Activated T-helper 17 cell treated with anti-CD3 and anti-CD28 coated beads, Interleukin-2, amount 50 U/mL, for 72 hours (primary cell): ENCODE data around the gene NOBOX. TPM values are rescaled to one million over a fixed set of nuclear protein-coding genes. Genes with fewer than 3 reads are reported as not detected.
"Not testable (repeated sequence)": the region's sequence is repeated elsewhere in the genome, so short reads cannot be mapped to it uniquely, and the experiment has no call there.

Source experiments
- ATAC-seq: fragments of 150-1000 bp; cut with Tn5 transposase; replicated peaks from 2 replicates; pipeline ENCODE4 v1.10.0; 2021; ENCODE audit warnings: mild to moderate bottlenecking, moderate library complexity
- H3K27ac Mint-ChIP-seq: one replicate; pipeline ENCODE4 v1.8.0; 2022; ENCODE audit warnings: mixed read lengths
- H3K27me3 Mint-ChIP-seq: one replicate; pipeline ENCODE4 v1.8.0; 2022; ENCODE audit warnings: mixed read lengths
- H3K36me3 Mint-ChIP-seq: one replicate; pipeline ENCODE4 v1.8.0; 2022; ENCODE audit warnings: low read depth, mild to moderate bottlenecking, mixed read lengths
- H3K4me1 Mint-ChIP-seq: one replicate; pipeline ENCODE4 v1.8.0; 2022; ENCODE audit warnings: mixed read lengths
- H3K4me3 Mint-ChIP-seq: one replicate; pipeline ENCODE4 v1.8.0; 2022; ENCODE audit warnings: mild to moderate bottlenecking, mixed read lengths
- H3K9me3 Mint-ChIP-seq: one replicate; pipeline ENCODE4 v1.8.0; 2022; ENCODE audit warnings: mixed read lengths
- total RNA-seq, 2 donors: library from RNA; stranded (reverse); gene quantifications; one replicate each; pipeline ENCODE4 v1.2.3, GENCODE V29; 2022

NOBOX gene
- total RNA-seq = not detected

DNA sequence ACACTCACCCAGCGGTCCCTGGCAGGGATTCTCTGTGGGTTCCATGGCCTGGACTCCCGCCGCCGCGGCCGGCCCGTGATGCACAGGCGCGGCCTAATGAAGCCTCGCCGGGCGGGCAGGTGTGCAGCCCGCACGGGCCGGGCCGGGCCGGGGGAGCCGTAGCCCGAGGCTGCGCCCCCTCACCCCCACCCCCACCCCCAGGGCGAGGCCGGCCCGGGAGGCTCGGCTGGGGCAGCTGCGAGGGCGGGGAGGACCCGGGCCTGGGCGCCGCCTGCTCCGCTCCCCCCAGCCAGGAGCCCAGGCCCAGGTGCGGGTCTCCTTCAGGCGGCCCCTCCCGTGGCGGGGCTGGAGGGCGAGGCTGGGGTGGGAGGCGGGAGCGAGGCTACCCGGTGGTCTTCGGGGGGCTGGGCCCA, at the start of gene NOBOX:
Gene NOBOX (minus strand): TSS at position 45 of the 413 bp plus-strand sequence.
- no peaks in the 10 kb centered on the region for H3K36me3 Mint-ChIP-seq
- H3K27me3 Mint-ChIP-seq = peaks cover 9% of the 10 kb centered on the region
- no peaks in the 10 kb centered on the region for H3K9me3 Mint-ChIP-seq
- ATAC-seq = no peak
- no peak within 1 kb of the TSS for H3K27ac Mint-ChIP-seq
- H3K4me1 Mint-ChIP-seq = no peaks in the 10 kb centered on the region
- H3K4me3 Mint-ChIP-seq = no peak within 1 kb of the TSS

DNA sequence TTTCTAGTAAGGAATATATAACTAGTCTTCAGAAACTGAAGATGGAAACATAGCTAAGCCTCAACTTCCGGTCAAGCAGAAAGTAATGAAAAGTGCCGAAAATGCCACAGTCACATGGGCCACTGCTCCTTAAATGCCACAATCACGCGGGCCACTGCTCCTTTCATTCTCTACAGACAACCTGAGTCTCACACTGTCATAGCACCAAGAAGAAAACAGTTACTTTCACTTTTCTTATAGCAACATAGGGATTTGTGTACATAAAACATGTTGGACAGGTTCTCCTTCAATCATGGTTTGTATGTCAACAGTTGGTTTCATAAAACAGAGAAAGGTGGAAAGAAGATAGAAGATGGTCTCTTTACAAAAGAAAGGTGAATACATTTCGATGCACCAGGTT, 48.6 kb upstream of the NOBOX start:
- peaks cover 4% of the 10 kb centered on the region for H3K9me3 Mint-ChIP-seq
- no peaks in the 10 kb centered on the region for H3K4me1 Mint-ChIP-seq
- ATAC-seq = no peak
- no peak overlapping the region for H3K4me3 Mint-ChIP-seq
- H3K27me3 Mint-ChIP-seq = no peaks in the 10 kb centered on the region
- H3K36me3 Mint-ChIP-seq = peaks cover 16% of the 10 kb centered on the region
- no peak overlapping the region for H3K27ac Mint-ChIP-seq

DNA sequence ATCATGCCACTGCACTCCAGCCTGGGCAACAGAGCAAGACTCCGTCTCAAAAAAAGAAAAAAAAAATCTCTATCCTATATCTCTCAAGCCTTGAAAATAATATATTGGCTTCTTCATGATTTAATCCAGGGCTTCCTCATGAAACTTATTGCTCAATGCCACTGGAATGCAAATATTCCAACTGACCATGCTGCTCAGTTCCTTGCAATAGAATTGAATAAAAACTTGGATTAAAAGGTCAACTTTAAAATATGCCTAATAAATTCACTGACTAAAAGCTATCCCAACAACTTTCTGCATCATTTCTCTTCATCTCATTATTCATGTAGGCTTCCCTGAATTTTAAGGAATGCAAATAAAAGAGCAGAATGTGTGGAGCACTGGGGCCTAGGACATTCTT, 42.1 kb upstream of the NOBOX start:
- no peak overlapping the region for H3K4me3 Mint-ChIP-seq
- no peak overlapping the region for H3K27ac Mint-ChIP-seq
- ATAC-seq = no peak
- no peaks in the 10 kb centered on the region for H3K9me3 Mint-ChIP-seq
- no peaks in the 10 kb centered on the region for H3K27me3 Mint-ChIP-seq
- no peaks in the 10 kb centered on the region for H3K36me3 Mint-ChIP-seq
- no peaks in the 10 kb centered on the region for H3K4me1 Mint-ChIP-seq

DNA sequence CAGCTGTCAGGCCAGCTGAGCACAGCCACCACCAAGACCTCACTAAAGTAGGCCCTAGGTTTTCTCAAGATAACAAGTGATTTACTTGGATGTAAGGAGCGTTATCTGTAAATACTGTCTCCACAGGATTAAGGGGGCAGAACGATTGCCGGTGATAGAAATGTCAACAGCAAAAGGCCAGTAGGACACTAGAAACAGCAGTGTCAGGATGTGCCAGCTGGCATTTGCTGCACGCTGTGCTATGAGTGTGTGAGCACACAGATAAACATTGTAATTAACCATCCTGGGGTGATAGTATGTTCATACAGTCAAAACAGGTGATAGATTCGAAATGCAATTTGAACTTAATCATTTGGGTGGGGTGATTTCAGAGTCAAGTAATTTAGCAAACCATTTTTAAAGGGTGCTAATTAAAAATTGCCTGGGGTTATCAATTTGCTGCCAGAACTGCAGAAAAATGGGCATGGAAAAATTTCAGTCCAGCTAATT, 36.3 kb upstream of the NOBOX start:
- no peaks in the 10 kb centered on the region for H3K27me3 Mint-ChIP-seq
- no peak for ATAC-seq
- no peaks in the 10 kb centered on the region for H3K4me1 Mint-ChIP-seq
- H3K36me3 Mint-ChIP-seq = no peaks in the 10 kb centered on the region
- no peak overlapping the region for H3K27ac Mint-ChIP-seq
- no peak overlapping the region for H3K4me3 Mint-ChIP-seq
- no peaks in the 10 kb centered on the region for H3K9me3 Mint-ChIP-seq

DNA sequence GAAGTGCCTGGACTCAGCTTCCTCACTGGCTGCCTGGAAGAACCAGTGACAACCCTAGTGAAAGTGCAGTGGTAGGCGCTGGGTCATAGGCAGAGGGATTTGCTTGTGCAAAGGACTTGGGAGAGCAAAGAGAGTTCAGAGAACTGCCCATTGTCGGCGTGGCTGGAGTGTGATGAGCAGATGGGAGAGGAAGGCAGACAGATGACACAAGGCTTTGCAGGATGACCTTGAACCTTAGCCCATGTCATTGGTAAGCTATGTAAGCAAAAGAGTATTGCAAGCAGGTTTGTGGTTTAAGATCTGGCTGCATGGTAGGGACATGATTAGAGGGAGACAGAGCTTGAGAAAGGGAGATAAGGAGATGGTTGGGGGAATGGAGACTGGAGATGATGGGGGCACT, 35.3 kb upstream of the NOBOX start:
- no peaks in the 10 kb centered on the region for H3K27me3 Mint-ChIP-seq
- H3K27ac Mint-ChIP-seq = no peak overlapping the region
- H3K9me3 Mint-ChIP-seq = no peaks in the 10 kb centered on the region
- no peak overlapping the region for H3K4me3 Mint-ChIP-seq
- H3K36me3 Mint-ChIP-seq = no peaks in the 10 kb centered on the region
- ATAC-seq = no peak
- no peaks in the 10 kb centered on the region for H3K4me1 Mint-ChIP-seq

DNA sequence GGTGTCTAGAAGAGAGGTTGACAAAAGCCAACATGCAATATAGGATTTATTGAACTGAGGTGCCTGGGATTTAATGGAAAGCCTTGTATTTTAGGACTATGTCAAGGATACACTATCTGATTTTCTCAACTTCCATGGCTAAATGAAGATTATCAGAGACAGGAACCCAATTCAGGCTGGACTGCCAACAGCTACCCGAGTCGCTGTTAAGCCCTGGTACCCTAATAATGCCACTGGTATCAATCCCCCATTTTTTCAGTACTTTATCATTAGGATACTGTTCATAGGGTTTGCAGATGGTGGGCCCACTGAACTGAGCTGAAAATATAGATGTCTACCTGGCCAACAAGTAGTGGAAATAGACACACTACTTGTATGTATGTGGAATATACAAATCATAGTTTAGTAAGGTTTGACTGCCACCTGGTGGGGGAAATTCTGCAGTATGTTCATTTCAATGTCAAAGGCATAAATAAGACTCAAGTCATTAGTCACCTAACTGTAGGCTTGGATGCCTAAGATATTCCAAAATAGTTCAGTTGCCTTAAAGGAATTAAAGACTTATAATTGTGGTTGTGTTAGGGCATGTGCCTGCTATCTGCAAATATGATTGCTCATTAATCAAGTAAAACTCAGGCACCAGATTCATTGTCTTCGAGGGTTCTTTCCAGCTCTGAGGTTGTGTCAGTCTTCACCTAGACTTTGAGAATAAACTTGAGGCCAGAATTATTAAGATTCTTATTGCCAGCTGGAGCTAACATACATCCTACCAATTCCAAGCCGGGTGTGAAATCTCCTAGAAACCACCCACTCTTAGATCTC, 34.1 kb upstream of the NOBOX start:
- Mint-ChIP-seq H3K9me3 (no peaks in the 10 kb centered on the region), H3K36me3 (no peaks in the 10 kb centered on the region), H3K4me1 (no peaks in the 10 kb centered on the region), H3K4me3 (no peak overlapping the region), H3K27me3 (no peaks in the 10 kb centered on the region), H3K27ac (no peak overlapping the region)
- no peak for ATAC-seq

DNA sequence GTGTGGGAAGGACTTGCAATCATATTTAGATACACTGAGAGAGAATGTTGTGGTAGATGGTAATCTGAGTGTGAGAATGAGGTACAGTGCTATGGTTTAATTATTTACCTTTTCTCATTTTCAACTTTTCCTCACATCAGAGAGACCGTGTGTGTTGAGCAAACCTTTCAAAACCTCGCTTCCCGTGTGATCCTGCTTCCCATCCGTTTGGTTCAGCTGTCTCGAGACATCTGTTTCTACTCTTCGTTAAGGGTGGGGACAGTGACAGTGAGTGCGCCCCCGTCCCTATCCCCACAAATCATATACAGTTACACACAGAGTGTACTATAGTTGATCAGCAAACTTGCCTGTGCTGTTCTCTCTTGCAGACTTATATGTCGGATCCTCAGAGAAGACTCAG, 33.0 kb upstream of the NOBOX start:
- Mint-ChIP-seq H3K36me3 (no peaks in the 10 kb centered on the region), H3K4me3 (no peak overlapping the region), H3K4me1 (no peaks in the 10 kb centered on the region), H3K9me3 (no peaks in the 10 kb centered on the region), H3K27ac (no peak overlapping the region), H3K27me3 (no peaks in the 10 kb centered on the region)
- ATAC-seq = no peak

DNA sequence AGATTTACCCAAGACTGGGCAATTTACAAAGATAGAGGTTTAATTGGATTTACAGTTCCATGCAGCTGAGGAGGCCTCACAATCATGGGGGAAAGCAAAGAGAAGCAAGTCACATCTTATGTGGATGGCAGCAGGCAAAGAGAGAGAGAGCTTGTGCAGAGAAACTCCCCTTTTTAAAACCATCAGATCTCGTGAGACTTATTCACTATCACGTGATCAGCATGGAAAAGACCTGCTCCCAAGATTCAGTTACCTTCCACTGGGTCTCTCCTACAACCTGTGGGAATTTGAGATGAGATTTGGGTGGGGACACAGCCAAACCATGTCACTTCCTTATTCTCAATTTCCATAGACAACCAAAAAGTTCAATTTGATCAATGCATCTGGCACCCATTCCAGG, 24.9 kb upstream of the NOBOX start:
- no peak overlapping the region for H3K4me3 Mint-ChIP-seq
- no peaks in the 10 kb centered on the region for H3K36me3 Mint-ChIP-seq
- no peaks in the 10 kb centered on the region for H3K4me1 Mint-ChIP-seq
- ATAC-seq = no peak
- peaks cover 17% of the 10 kb centered on the region for H3K9me3 Mint-ChIP-seq
- peaks cover 3% of the 10 kb centered on the region for H3K27me3 Mint-ChIP-seq
- no peak overlapping the region for H3K27ac Mint-ChIP-seq

DNA sequence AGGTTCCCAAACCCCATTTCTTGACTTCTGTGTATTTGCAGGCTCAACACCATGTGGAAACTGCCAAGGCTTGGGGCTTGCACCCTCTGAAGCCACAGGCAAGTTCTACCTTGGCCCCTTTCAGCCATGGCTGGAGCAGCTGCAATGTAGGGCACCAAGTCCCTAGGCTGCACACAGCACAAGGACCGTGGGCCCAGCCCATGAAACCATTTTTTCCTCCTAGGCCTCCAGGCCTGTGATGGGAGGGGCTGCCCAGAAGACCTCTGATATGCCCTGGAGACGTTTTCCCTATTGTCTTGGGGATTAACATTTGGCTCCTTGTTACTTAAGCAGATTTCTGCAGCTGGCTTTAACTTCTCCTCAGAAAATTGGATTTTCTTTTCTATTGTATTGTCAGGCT, 24.0 kb upstream of the NOBOX start:
- H3K27ac Mint-ChIP-seq, H3K36me3 Mint-ChIP-seq, ATAC-seq, H3K4me3 Mint-ChIP-seq, H3K27me3 Mint-ChIP-seq, H3K4me1 Mint-ChIP-seq: not testable (repeated sequence)
- peaks cover 17% of the 10 kb centered on the region for H3K9me3 Mint-ChIP-seq

DNA sequence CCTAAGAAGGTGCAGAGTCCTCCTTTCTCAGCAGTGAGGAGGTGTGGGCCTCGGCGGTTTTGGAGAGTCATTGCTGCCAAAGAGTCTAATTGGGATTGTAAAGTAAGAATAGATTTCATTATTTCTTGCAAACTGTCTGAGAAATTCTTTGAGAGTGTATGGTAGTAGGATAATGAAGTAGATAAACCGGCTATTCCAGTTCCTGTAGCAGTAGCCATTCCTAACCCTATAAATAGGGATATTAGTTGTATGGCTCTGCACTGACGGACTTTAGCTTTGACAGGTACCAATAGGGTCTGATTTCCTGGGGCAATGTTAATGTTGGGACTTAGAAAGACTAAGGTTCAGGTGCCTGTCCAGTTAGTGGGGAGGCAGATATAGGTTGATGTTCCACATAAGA, 15.4 kb upstream of the NOBOX start:
- not testable (repeated sequence) for ATAC-seq, H3K27ac Mint-ChIP-seq, H3K9me3 Mint-ChIP-seq, H3K4me1 Mint-ChIP-seq, H3K36me3 Mint-ChIP-seq, H3K4me3 Mint-ChIP-seq
- peaks cover 14% of the 10 kb centered on the region for H3K27me3 Mint-ChIP-seq

DNA sequence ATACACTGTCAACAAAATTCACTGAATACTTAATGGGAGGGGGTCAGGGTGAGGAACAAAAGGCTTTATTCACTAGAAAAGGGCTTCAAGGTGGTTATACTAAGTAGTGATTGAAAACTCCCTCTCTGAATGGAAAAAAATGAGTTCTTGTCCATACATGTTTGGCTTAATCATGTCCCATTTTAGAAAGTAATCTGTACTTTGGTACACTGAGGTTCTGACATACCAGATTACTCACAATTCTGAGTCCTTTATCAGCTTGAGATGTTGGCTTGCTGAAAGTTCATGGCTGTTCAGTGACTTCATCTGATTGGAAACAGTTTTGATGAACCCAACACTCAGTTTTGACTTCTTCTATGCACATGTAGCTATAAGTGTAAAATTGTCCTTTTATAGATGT, 12.8 kb upstream of the NOBOX start:
- Mint-ChIP-seq H3K4me3 (no peak overlapping the region), H3K27me3 (peaks cover 14% of the 10 kb centered on the region), H3K27ac (no peak overlapping the region), H3K9me3 (no peaks in the 10 kb centered on the region), H3K36me3 (no peaks in the 10 kb centered on the region), H3K4me1 (no peaks in the 10 kb centered on the region)
- no peak for ATAC-seq

DNA sequence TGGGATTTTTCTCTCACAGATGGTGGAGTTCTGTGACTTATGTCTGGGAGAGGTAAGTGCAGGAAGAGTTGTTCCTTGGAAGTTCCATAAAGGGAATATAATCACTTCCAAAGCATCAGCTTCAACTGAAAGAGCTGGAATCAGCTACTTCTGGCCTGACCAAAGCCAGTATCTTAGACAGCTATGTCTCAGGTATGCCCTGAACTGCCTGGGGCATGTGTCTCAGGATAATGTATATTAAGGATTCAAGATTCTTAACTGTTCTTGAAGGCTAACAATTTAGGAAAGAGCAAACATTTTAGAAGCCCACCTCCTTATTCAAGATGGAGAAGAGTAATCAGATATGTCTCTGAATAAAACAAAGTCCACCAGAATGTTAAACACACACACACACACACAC, 12.4 kb upstream of the NOBOX start:
- no peak for ATAC-seq
- Mint-ChIP-seq H3K4me1 (no peaks in the 10 kb centered on the region), H3K27me3 (peaks cover 15% of the 10 kb centered on the region), H3K27ac (no peak overlapping the region), H3K9me3 (no peaks in the 10 kb centered on the region), H3K4me3 (no peak overlapping the region), H3K36me3 (no peaks in the 10 kb centered on the region)

DNA sequence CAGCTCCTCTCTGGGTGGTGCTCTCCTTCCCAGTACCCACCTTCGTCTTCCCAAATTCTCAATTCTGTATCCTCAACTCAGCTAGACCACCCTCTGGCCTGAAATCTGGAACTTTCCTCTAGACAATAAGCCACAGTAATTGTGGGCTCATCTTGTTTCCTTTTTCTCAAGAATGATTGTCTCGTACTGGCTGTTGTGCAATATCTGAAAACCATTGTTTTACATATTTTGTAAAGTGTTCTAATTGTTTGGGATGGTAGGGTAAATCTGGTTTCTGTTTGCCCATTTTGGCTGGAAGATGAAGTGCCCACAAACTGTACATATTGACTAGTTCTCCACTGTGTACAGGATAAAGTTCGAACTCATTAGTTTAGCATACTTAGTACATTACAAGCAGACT, 11.3 kb upstream of the NOBOX start:
- no peaks in the 10 kb centered on the region for H3K36me3 Mint-ChIP-seq
- H3K27ac Mint-ChIP-seq = no peak overlapping the region
- H3K9me3 Mint-ChIP-seq = no peaks in the 10 kb centered on the region
- ATAC-seq = no peak
- no peaks in the 10 kb centered on the region for H3K4me1 Mint-ChIP-seq
- peaks cover 19% of the 10 kb centered on the region for H3K27me3 Mint-ChIP-seq
- no peak overlapping the region for H3K4me3 Mint-ChIP-seq

DNA sequence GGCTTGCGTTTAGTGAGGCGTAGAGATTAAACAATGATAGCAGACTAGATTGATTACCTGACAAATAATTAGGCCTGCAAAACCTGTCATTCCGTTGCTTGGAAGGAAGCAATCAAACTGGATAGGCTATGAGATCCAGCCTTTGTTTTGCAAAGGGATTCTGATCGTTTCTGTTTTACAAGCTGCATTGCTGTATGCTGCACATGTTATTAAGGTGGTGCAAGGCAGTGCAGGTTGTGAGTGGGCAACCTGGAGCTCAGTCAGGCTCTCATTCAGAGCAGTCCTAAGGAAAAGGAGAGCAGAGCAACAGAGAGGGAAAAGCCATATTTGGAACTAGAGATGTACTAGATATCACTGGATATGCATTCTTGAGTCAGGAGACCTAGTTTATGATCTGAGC, 6.9 kb upstream of the NOBOX start:
- H3K4me1 Mint-ChIP-seq = no peaks in the 10 kb centered on the region
- no peaks in the 10 kb centered on the region for H3K36me3 Mint-ChIP-seq
- no peak for ATAC-seq
- H3K9me3 Mint-ChIP-seq = no peaks in the 10 kb centered on the region
- peaks cover 17% of the 10 kb centered on the region for H3K27me3 Mint-ChIP-seq
- H3K27ac Mint-ChIP-seq = no peak overlapping the region
- H3K4me3 Mint-ChIP-seq = no peak overlapping the region

DNA sequence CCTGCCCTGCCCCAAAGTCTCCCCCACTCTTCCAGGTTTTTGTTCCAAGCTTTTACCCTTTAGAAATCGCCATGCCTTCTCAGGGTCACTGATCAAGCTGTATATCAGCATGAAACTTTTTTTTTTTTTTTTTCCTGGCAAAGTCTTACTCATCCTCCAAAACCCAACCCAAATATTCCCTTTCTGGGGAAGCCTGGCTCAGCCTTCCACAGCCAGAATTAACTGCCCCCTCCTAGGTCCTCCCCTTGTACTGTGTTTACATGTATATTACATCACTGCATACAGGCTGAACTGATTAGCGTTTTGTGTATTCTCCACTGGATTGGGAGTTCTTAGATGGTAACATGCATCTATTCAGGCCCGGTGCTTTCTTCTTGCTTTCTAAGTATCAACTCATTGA, 4.6 kb upstream of the NOBOX start:
- Mint-ChIP-seq H3K27me3 (peaks cover 8% of the 10 kb centered on the region), H3K27ac (no peak overlapping the region), H3K4me3 (no peak overlapping the region), H3K9me3 (no peaks in the 10 kb centered on the region), H3K4me1 (no peaks in the 10 kb centered on the region), H3K36me3 (no peaks in the 10 kb centered on the region)
- ATAC-seq = no peak
